Measurements from ENCODE around the gene EFNA2.
"Not testable (repeated sequence)": the region's sequence is repeated elsewhere in the genome, so short reads cannot be mapped to it uniquely, and the experiment has no call there.

The EFNA2 gene

DNA sequence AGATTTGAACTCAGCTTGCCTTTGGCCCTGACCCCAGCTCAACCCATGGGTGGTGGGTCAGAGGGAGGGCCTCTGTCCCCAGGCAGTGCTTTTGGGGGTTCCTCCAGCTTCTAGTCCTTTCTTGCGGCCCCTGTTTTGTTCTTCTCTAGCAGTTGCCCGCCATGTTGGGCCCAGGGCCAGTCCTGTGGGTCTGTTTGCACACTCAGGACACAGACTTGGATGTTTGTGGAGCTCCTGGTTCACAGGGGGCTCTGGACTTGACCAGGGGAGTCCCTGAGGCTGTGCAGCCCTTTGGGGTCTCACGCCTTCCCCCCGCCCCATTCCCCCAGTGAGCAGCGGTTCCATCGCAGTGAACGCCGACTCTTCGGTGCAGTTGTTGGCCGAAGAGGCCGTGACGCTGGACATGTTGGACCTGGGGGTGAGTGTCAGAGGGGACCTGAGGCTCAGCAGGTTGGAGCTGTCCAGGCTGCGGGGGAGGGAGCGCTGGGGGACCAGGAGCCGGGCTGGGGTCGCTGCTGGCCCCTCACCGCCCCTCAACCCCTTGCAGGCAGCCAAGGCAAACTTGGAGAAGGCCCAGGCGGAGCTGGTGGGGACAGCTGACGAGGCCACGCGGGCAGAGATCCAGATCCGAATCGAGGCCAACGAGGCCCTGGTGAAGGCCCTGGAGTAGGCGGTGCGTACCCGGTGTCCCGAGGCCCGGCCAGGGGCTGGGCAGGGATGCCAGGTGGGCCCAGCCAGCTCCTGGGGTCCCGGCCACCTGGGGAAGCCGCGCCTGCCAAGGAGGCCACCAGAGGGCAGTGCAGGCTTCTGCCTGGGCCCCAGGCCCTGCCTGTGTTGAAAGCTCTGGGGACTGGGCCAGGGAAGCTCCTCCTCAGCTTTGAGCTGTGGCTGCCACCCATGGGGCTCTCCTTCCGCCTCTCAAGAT lies 41.6 kb upstream of the EFNA2 start:
- H3K4me3 ChIP-seq (ENCODE audit: low read length), result no peak overlapping the region
- H3K36me3 ChIP-seq (ENCODE audit: insufficient read depth, low read length), result no peaks in the 10 kb centered on the region
- 73% methylated on average over 33 of the region's 33 CpGs for WGBS
- H3K9me3 ChIP-seq (ENCODE audit: insufficient read depth, low read depth, low read length), result no peaks in the 10 kb centered on the region
- H3K27ac ChIP-seq (ENCODE audit: low read depth, low read length), result peak overlapping the region; percentile 62; the same call in 1 of the 2 replicates
- H3K27me3 ChIP-seq (ENCODE audit: insufficient read depth, low read length), result no peaks in the 10 kb centered on the region
- no peak overlapping the region for H3K9ac ChIP-seq (ENCODE audit: low read depth, low read length)
- peaks cover 7% of the 10 kb centered on the region; the same call in 1 of the 2 replicates for H3K4me1 ChIP-seq (ENCODE audit: insufficient read depth, low read length)

DNA sequence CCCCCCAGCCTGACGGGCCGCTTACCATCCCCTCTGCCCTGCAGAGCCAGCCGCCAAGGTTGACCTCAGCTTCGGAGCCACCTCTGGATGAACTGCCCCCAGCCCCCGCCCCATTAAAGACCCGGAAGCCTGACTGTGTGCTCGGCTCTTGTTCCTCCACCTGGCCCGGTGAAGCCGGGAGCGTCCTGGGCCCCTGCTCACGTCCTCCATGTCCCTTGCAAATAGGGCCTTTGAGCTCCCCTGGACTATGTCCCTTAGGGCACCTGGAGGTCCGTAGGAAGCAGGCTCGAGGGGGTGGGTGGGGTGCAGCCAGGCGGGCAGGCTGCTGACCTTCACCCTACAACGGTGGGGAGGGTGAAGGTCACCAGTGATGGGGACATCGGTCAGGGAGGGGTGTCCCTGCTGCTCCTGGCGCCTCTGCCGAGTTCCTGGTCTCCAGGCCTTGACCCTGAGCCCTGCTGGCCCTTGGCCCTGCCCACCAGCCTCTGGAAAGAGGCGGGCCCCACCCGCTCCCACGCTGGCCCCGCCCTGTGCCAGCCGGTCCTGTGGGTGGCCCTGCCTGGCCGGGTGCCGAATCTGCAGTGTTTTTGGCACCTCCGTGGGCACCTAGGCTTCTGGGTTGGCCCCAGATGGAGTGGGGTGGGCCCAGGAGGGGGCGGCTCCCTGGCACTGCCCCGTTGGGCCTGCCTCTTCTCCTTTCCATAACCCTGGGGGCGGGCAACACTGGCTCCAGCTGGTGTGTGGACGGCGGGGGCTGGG lies 40.8 kb upstream of the EFNA2 start:
- Histone ChIP-seq H3K4me1 (ENCODE audit: insufficient read depth, low read length) (peaks cover 1% of the 10 kb centered on the region; the same call in 1 of the 2 replicates), H3K27me3 (ENCODE audit: insufficient read depth, low read length) (no peaks in the 10 kb centered on the region), H3K4me3 (ENCODE audit: low read length) (no peak overlapping the region), H3K27ac (ENCODE audit: low read depth, low read length) (peak overlapping the region; percentile 62; the same call in 1 of the 2 replicates), H3K9me3 (ENCODE audit: insufficient read depth, low read depth, low read length) (no peaks in the 10 kb centered on the region), H3K36me3 (ENCODE audit: insufficient read depth, low read length) (no peaks in the 10 kb centered on the region), H3K9ac (ENCODE audit: low read depth, low read length) (no peak overlapping the region)
- WGBS, result 76% methylated on average over 31 of the region's 31 CpGs

DNA sequence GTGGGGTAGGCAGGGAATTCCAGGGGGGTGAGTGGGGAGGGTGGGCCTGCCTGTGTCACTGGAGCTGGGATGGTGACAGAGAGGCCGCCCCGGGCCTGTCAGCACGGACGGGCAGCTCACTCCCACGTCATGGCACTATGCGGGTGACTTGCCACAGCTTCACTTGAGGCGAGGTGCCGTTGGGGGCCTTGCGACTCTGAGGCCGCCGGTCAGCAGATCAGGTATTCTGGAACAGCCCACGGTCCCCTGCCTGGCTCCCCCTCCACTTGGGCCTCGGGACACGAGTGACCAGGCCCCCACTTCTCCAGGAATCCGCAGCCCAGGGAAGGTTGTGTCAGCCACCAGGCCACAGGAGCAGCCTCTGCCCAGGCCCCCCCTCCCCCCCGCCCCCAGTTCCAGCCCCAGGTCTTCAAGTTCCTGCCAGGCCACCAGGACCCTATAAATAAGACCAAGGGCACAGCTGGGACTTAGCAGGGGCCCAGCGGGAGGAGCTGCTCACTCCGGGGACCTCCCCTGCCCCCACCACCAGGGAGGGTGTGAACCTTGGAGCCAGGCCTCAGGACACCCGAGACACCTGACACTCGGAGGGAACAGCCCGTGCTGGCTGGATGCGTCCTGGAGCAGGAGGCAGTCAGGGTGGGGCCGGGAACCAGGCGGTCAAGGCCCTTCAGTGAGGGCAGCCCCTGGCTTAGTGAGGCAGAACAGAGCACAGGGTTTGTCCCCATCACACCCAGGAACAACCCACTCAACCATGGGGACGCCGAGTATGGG lies 40.0 kb upstream of the EFNA2 start:
- no peaks in the 10 kb centered on the region for H3K27me3 ChIP-seq (ENCODE audit: insufficient read depth, low read length)
- 92% methylated on average over 25 of the region's 26 CpGs for WGBS
- no peaks in the 10 kb centered on the region; the same call in 1 of the 2 replicates for H3K36me3 ChIP-seq (ENCODE audit: insufficient read depth, low read length)
- H3K9me3 ChIP-seq (ENCODE audit: insufficient read depth, low read depth, low read length), result no peaks in the 10 kb centered on the region
- no peak overlapping the region for H3K4me3 ChIP-seq (ENCODE audit: low read length)
- no peaks in the 10 kb centered on the region; the same call in 1 of the 2 replicates for H3K4me1 ChIP-seq (ENCODE audit: insufficient read depth, low read length)
- no peak overlapping the region for H3K9ac ChIP-seq (ENCODE audit: low read depth, low read length)
- H3K27ac ChIP-seq (ENCODE audit: low read depth, low read length), result no peak overlapping the region

DNA sequence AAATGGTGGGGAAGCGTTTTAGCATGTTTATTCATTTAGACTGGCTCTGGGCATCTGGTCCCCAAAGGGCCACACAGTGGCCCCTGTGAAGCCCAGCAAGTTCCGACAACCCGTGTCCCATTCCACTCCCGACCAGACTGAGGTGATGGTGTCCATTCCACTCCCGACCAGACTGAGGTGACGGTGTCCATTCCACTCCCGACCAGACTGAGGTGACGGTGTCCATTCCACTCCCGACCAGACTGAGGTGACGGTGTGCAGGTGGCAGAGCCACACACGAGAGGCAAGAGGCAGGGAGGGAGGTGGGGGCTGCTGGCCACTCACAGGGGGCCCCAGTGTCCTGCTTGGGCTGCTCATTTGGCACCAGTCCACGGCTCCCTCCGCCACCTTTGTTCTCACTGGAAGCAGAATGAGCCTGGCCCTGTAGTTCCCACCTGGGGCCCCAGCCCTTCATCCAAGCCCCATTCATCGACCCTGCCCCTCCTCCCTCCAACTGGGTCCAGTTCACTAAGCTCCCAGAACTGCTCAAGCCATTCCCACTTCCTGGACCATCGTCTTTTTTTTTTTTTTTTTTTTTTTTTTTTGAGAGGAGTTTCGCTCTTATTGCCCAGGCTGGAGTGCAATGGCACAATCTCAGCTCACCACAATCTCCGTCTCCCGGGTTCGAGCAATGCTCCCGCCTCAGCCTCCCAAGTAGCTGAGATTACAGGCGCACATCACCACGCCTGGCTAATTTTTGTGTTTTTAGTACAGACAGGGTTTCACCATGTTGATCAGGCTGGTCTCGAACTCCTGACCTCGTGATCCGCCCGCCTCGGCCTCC lies 39.2 kb upstream of the EFNA2 start:
- not testable (repeated sequence) for H3K4me3 ChIP-seq (ENCODE audit: low read length); H3K9me3 ChIP-seq (ENCODE audit: insufficient read depth, low read depth, low read length); H3K27me3 ChIP-seq (ENCODE audit: insufficient read depth, low read length); H3K27ac ChIP-seq (ENCODE audit: low read depth, low read length); H3K4me1 ChIP-seq (ENCODE audit: insufficient read depth, low read length); H3K9ac ChIP-seq (ENCODE audit: low read depth, low read length); H3K36me3 ChIP-seq (ENCODE audit: insufficient read depth, low read length)
- 91% methylated on average over 26 of the region's 27 CpGs for WGBS

DNA sequence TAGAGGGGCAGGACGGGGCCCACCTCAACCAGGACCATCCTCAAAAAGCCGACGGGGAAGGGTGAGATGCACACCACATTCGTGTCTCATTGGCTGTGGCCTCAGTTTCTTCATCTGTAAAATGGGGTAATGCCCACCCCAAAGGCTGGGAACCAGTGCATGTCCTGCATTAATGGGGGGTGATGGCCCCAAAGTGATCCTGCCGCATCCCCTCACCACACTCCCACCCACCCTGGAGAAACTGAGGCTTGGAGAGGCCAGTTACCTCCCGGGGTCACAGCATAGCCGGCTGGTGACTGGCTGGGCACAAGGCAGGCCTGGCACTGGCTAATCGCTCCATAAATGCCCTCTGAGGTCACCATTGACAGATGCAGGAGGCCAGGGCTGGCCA lies 37.9 kb upstream of the EFNA2 start:
- H3K4me1 ChIP-seq (ENCODE audit: insufficient read depth, low read length), result no peaks in the 10 kb centered on the region; the same call in 1 of the 2 replicates
- WGBS, result 90% methylated on average over 8 of the region's 8 CpGs
- peak overlapping the region; percentile 91 for H3K4me3 ChIP-seq (ENCODE audit: low read length)
- H3K9ac ChIP-seq (ENCODE audit: low read depth, low read length), result no peak overlapping the region
- peaks cover 15% of the 10 kb centered on the region for H3K36me3 ChIP-seq (ENCODE audit: insufficient read depth, low read length)
- no peaks in the 10 kb centered on the region for H3K27me3 ChIP-seq (ENCODE audit: insufficient read depth, low read length)
- H3K9me3 ChIP-seq (ENCODE audit: insufficient read depth, low read depth, low read length), result no peaks in the 10 kb centered on the region
- H3K27ac ChIP-seq (ENCODE audit: low read depth, low read length), result peak overlapping the region; percentile 100

DNA sequence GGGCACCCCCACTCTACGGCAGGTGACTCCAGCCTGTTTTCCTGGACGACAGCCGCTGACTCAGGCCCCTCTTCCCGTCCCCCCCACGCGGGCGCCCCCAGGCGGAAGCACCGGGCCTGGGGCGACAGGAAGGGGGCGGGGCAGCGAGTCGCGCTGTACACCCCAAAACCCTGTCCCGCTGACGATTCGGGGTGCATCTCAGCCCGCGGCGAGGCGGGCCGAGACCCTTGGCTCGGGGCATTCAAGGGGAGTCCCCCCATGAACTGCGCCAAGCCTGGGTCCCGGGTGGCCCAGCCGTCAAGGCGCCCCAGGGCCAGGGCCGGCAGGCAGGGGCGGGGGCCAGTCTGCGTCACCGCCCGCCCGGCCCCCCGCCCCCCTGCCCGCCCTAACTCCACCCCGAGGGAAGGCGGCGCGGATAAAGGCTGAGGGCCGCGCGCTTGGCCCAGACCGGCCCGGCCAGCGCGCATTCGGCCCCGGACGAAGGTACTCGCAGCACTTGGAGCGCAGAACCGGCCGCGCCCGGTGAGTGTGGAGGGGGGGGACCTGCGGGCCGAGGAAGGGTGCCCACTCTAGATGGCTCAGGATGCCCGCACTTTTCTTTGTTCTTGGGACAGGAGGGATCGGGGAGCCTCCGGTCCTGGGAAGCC lies 37.4 kb upstream of the EFNA2 start, which contains the start of gene MIDN:
TSS of gene MIDN (plus strand) at position 445 of the 647 bp plus-strand sequence. CDS start 1,714 bp downstream, outside the sequence.
- no peaks in the 10 kb centered on the region for H3K9me3 ChIP-seq (ENCODE audit: insufficient read depth, low read depth, low read length)
- H3K36me3 ChIP-seq (ENCODE audit: insufficient read depth, low read length), result peaks cover 17% of the 10 kb centered on the region
- peak within 1 kb of the TSS; percentile 98 for H3K9ac ChIP-seq (ENCODE audit: low read depth, low read length)
- no peaks in the 10 kb centered on the region for H3K27me3 ChIP-seq (ENCODE audit: insufficient read depth, low read length)
- H3K27ac ChIP-seq (ENCODE audit: low read depth, low read length), result peak within 1 kb of the TSS; percentile 100
- H3K4me1 ChIP-seq (ENCODE audit: insufficient read depth, low read length), result no peaks in the 10 kb centered on the region; the same call in 1 of the 2 replicates
- 3% methylated on average over 55 of the region's 60 CpGs for WGBS
- H3K4me3 ChIP-seq (ENCODE audit: low read length), result peak within 1 kb of the TSS; percentile 91

DNA sequence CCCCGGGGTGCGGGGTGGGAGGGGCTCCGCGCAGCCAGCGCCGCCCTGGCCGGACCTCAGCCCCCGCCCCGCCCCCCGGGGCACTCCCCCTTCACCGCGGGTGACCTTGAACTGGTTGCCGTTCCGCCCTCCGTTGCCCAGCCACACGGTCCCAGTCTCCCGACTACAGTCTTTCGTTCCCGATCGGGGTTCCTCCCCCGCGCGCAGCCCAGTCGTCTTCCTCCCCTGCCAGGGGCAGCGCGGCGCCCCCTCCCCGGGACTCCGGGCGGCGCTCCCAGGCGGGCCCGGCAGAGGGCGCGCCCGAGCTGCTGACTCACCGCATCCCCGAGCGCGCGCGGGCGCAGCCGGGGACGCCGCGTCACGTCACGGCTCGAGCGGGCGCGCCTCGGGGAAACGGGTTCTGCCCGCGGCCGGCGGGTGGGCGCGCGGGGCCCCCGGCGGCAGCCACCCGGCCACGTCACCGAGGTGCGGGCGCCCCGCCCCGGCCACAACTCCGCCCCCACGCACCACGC lies 36.8 kb upstream of the EFNA2 start:
- no peaks in the 10 kb centered on the region for H3K9me3 ChIP-seq (ENCODE audit: insufficient read depth, low read depth, low read length)
- H3K4me3 ChIP-seq (ENCODE audit: low read length), result peak overlapping the region; percentile 91
- peaks cover 22% of the 10 kb centered on the region for H3K36me3 ChIP-seq (ENCODE audit: insufficient read depth, low read length)
- H3K4me1 ChIP-seq (ENCODE audit: insufficient read depth, low read length), result no peaks in the 10 kb centered on the region; the same call in 1 of the 2 replicates
- H3K27me3 ChIP-seq (ENCODE audit: insufficient read depth, low read length), result no peaks in the 10 kb centered on the region
- H3K27ac ChIP-seq (ENCODE audit: low read depth, low read length), result peak overlapping the region; percentile 100
- H3K9ac ChIP-seq (ENCODE audit: low read depth, low read length), result peak overlapping the region; percentile 98
- under 1% methylated on average over 74 of the region's 74 CpGs for WGBS

DNA sequence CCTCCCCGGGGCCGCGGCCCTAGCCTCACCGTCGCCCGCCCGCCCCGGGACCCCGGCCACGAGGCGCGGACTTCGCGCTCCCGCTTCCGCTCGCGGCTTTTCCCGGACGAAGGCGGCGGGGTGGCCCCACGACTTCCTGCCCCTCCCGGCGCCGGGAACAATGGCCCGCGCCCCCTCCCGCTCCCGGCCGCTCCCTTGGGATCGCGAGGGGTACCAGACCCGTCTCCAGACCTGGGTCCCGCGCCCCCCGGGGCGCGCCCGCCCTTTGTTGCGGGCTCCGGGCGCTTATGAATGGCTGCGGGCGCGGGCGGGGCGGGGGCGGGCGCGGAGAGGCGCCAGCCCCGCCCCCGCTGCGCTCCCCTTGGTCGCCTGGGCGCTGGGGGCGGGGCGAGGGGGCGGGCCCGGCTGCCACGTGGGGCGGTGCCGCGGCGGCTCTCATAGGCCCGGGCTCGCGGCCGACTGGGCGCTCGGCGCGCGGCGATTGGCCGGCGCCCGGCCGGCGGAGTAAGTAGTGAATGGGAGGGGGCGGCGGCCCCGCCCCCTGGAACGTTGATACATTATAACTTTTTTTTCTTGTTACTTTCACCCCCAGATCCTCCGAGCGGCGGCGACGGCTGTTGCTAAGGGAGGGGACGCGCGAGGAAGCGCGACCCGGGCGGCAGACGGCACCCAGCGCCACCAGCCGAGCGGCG lies 36.2 kb upstream of the EFNA2 start:
- Histone ChIP-seq H3K9ac (ENCODE audit: low read depth, low read length) (peak overlapping the region; percentile 98), H3K27ac (ENCODE audit: low read depth, low read length) (peak overlapping the region; percentile 100), H3K4me1 (ENCODE audit: insufficient read depth, low read length) (no peaks in the 10 kb centered on the region; the same call in 1 of the 2 replicates), H3K9me3 (ENCODE audit: insufficient read depth, low read depth, low read length) (no peaks in the 10 kb centered on the region), H3K36me3 (ENCODE audit: insufficient read depth, low read length) (peaks cover 28% of the 10 kb centered on the region), H3K27me3 (ENCODE audit: insufficient read depth, low read length) (no peaks in the 10 kb centered on the region), H3K4me3 (ENCODE audit: low read length) (peak overlapping the region; percentile 91)
- under 1% methylated on average over 99 of the region's 102 CpGs for WGBS

DNA sequence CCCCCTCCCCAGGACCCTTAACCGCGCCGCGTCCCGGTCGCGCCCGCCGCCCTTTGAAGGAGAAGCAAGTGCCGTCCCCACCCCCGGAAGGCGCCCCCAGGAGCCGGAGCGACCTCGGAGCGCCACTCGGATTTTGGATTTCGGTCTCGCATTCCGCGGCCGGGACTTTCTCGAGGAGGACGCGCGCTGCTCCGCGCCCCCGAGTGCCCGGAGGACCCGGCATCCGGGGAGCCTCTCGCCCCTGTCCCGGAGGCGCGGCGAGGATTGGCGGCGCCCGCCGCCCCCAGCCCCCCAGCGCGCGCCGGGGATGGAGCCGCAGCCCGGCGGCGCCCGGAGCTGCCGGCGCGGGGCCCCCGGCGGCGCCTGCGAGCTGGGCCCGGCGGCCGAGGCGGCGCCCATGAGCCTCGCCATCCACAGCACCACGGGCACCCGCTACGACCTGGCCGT lies 35.7 kb upstream of the EFNA2 start:
- no peaks in the 10 kb centered on the region for H3K9me3 ChIP-seq (ENCODE audit: insufficient read depth, low read depth, low read length)
- H3K9ac ChIP-seq (ENCODE audit: low read depth, low read length), result peak overlapping the region; percentile 96
- H3K27me3 ChIP-seq (ENCODE audit: insufficient read depth, low read length), result no peaks in the 10 kb centered on the region
- WGBS, result under 1% methylated on average over 67 of the region's 67 CpGs
- peak overlapping the region; percentile 90 for H3K4me3 ChIP-seq (ENCODE audit: low read length)
- no peaks in the 10 kb centered on the region for H3K4me1 ChIP-seq (ENCODE audit: insufficient read depth, low read length)
- peak overlapping the region; percentile 93 for H3K27ac ChIP-seq (ENCODE audit: low read depth, low read length)
- peaks cover 34% of the 10 kb centered on the region for H3K36me3 ChIP-seq (ENCODE audit: insufficient read depth, low read length)

All from HUES64 (cell line).